Measurements from ENCODE around the gene RUBCNL.
"Not testable (repeated sequence)": the region's sequence is repeated elsewhere in the genome, so short reads cannot be mapped to it uniquely, and the experiment has no call there.

The RUBCNL gene

DNA sequence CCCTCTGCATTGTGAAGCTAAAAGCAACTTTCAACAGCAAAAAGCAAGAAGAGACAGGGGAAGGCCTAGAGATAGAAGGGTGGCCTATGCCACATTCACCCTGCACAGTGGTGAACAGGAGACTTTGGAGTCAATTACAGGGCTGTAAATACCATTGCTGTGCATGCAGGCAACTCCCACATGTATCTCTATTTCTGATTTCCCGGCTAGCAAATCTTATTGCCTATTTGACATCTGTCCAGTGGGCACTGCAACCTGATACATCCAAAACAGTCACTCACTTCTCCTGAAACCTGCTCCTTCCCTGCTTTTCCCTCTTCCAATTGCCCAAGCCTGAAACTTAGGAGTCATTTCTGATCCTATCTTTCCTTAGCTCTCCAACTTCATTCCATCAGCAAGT, 13.4 kb downstream of the RUBCNL start:
- no peak for DNase-seq

DNA sequence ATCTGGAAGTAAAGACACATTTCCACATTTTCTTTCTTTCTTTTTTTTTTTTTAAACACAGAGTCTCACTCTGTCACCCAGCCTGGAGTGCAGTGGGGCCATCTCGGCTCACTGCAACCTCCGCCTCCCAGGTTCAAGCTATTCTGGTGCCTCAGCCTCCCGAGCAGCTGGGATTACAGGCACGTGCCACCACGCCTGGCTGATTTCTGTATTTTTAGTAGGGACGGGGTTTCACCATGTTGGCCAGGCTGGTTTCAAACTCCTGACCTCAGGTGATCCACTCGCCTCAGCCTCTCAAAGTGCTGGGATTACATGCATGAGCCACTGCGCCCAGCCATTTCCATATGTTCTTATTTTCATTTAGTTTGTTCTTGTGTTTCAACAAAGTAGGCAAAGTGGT, 14.1 kb downstream of the RUBCNL start:
- not testable (repeated sequence) for DNase-seq

DNA sequence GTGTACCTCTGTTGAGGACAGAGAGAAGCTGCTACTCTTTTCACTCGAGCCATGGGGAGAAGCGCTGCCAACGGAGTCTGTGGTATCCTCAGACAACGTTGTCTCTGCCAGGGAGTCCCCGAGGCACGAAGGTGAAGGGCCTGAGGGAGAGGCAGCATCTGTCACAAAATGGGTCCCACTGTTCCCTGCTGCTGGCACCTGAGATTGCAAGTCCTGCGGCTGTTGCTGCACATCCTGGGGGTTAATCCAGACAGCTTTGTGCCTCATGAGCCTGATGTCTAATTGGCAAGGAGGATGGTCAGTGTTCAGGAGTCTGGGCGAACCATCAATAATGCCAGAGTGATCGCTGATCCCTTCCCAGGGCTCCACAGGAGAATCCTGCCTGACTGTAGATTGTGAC, 15.0 kb downstream of the RUBCNL start:
- no peak for DNase-seq

DNA sequence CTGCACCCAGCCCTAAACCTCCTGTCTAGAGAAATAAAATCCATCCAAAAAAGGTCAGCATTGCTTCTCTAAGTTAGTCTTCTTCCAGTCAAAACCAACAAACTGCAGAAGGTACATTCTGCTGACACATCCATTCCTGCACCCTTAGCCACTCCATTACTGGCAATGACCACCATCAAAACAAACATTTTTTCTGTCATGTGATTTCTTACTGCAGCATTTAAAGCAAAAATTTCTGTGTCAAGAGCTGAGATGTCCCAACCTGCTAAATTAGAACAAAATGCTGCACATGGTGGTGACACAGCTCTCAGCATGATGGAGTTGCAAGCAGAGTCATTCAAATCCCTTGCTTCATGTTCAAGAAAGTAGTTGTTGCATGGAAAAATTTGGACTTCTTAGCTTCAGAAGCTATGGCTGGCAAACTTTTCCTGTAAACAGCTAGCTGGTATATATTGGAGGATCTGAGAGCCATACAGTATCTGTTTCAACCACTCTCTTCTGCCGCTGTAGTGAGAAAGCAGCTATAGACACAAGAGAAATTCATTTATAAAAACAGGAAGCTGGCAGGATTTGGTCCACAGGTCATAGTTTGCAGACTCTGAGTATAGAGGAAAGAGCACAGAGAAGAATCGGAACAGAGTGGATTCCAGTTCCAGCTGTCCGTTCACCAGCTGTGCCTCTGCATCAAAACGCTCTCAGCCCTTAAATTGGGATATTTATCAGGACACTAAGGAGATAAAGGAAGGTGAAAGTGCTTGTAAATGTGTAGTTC, 17.4 kb downstream of the RUBCNL start:
- no peak for DNase-seq

DNA sequence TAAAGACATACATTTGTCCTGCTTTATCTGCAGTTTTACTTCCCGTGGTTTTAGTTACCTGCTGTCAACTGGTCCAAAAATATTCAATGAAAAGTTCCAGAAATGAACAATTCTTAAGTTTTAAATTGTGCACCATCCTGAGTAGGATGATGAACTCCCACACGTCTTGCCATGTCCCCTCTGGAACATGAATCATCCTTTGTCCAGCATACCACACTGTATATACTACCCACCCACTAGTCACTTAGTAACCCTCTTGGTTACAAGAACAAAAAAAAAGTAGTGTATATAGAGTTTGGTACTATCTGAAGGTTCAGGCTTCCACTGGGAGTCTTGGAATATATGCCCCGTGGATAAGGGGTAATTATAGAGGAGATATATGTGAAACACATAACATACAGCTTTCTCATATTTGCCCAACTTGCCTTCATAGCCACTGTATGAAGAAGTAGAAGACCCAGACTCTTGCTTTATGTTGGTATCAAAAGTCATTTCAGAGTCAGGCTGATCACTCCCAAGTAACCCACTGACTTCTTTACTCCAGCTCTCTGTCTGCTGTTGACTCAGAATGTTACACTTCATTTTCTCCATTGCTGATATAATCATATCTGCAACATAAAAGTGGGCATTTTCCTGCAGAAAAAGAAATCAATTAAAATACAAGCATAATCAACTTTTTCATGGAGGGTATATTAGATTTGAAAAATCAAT, 19.3 kb downstream of the RUBCNL start:
- DNase-seq, result no peak

DNA sequence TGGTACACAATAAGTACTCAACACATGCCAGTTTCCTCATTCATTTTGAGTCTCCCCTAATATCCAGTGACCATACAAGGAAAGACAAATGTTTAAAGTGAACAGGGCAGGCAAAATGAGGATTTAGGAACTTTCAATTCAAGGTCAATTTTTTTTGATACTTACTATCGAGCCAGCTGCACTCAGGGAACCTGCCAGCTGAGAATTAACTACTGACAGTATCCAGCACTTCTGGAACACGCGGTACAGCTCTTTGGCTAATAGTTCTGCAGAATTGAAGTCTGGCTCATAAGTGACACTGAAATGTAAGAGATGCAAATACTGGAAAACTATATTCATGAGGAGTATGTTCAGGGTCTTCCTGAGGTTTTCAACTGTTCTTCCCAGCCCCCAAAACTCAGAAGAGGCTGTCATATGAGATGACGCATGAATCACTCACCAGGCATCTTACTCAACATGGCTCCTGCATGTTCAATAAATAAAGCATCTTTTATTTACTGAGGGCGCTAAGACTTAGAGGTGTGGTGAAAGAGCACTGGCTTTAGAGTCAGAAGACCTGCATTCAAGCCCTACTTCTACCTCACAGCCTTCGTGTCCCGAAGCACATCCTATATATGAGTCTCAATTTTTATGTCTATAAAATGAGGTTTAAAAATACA, 25.6 kb downstream of the RUBCNL start:
- no peak for DNase-seq

DNA sequence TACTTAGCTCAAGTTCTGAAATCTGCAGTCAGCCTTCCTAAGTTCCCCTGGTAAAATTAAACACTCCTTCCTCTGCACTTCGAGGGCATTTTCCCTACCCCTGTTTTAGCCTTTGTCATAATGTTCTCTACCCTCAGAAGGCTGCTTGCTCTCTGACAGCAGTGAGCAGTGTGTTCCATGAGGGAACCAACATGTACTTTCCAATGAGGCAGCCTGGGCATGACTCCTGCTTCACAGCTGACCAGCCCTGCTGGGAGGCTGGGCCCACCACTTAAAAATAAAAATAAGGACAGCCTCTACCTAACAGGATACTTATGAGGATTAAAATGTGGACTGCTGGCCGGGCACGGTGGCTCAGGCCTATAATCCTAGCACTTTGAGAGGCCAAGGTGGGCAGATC, 26.4 kb downstream of the RUBCNL start:
- no peak for DNase-seq

DNA sequence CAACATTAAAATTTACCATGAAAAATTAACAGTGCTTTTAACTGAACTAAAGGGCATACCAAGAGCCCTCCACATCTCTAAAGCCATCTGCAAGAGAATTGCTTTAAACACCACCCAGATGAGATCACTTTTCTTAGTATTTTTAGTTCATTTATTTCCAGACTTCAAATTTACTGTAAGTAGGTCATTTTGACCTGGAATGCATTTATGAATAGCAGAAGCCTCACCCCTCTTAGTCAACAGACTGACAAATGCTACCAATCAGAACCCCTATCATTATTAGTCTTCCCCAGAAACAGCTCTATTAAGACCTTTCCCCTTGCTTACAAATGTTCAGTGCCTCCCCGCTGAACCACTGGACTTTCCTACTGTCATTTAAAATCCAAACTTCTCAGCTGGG, 27.3 kb downstream of the RUBCNL start:
- no peak for DNase-seq

DNA sequence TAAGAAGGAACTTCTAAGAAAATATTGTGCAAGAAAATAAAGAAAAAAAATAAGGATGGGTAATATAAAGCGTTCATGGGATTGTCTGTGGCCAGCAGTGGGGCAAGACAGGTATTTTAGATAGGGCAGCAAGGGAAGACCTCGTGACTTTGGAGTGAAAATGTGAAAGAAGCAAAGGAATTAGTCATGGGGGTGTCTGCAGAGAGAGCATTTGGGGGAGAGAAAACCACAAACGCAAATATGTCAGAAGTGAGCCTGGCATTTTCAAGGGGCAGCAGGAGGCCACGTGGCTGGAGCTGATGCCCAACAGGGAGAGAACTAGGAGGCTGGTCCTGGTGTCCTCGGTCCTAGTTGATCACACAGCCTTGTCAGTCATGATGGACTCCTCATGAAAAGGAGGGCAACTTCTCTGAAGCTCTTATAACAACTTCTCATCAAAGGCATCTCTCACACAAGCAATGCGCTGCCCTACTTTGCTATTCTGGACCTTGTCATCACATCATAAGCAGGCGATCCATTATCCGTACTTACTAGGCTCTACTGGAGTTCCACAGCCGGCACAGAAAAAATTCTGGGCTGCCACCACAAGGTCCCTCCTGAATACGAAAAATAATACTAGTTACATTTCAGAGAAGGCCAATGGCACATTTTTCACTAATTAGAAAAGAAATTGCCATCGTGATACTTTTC, 31.0 kb downstream of the RUBCNL start:
- DNase-seq, result no peak

DNA sequence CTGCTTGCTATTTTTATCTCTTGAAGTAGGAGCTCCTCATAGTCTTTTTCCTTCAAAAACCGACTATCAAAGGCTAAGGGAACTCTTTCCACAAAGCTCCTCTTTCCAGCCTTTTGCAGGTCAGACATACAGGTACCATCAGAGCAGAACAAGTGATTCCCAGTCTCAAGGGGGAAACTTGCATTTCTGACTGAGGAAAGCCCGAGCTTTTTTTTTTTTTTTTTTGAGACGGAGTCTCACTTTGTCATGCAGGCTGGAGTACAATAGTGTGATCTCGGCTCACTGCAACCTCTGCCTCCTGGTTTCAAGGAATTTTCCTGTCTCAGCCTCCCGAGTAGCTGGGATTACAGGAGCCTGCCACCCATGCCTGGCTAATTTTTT, 32.0 kb downstream of the RUBCNL start:
- DNase-seq, result no peak

DNA sequence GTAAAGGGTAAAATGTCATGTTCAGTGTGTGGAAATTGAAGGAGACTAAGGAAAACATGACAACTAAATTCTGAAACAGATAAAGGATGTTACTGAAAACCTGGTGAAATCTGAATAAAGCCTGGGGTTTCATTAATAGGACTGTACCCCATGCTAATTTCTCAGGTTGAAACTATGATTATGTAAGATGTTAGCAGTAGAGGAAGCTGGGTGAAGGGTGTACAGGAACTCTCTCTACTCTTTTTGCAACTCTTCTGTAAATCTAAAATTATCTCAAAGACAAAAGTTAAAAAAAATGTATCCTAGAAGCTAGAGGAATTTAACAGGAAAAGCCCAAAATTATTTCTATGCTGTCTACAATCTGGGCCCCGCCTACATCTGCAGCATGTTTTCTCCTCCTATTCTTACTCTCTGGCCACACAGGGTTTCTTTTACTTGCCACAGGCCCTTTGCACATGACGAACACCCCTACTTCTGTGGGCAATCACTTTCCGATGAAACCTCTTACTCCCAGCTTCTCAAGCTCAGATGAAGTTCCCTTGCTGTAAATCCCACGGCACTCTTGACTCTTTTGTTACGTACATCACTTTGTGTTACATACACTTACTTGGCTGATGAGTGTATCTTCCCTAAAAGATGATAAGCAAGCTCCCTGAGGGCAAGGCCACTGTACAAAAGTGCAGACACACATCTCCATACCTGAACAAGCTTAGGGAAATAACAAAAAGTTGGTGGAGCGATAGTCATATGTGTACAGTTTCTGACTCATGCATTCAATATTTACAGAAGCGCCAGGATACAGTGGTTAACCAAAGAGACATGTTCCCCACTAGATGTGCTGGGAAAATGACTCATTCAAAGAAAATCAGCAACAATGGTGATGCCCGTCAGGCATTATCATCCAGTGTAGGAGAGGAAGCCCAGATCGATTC, 32.6 kb downstream of the RUBCNL start:
- no peak for DNase-seq

DNA sequence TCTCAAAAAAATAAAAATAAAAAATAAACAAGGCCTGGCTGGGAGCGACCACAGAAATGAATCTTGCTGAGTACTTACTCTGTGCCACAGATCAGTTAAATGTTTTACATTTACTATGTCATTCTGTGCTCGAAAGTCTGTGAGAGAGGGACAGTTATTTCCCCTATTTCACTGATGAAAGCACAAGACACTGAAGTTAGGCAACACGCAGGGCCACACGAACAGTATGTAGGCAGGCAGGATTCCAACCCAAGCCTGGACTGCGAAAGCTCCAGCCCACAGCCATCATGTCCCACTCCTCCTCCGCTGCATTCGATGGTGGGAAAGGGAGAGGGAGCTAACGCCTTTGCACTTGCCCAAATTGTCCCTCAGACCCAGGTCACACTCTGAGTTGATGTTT, 34.2 kb downstream of the RUBCNL start:
- no peak for DNase-seq

DNA sequence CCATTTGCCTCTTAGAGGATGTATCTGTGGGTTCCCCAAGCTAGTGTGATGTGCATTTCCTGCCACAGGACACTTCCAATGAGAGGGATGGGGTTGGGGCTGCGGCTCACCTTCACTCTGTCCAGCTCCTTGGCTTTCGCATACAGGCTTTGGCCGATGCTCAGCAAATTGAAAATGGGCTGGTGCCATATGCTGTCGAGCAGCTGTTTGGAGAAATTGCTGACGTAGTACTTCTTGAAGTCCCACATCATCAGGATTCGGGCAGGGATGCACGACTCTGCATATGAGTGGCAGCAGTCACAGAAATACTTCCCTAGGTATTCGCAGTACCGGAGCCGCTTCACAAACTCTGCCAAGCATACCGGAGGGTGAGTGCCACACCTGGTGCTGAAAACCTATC, 37.0 kb downstream of the RUBCNL start:
- DNase-seq, result no peak

DNA sequence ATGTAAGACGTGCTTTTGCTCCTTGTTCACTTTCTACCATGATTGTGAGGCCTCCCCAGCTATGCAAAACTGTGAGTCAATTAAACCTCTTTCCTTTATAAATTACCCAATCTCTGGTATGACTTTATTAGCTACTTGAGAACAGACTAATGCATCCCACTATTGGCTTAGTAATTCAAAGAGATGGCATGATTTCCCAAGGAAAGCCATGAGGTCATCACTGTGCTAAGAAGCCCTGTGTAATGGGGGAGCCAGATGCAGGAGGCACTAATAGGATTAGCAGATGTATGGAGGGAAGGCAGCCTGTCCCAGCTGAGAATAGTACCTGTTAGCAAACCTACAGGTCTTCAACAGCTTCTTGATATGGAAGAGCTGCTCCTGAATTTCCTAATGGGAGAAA, 38.1 kb downstream of the RUBCNL start:
- DNase-seq, result no peak

DNA sequence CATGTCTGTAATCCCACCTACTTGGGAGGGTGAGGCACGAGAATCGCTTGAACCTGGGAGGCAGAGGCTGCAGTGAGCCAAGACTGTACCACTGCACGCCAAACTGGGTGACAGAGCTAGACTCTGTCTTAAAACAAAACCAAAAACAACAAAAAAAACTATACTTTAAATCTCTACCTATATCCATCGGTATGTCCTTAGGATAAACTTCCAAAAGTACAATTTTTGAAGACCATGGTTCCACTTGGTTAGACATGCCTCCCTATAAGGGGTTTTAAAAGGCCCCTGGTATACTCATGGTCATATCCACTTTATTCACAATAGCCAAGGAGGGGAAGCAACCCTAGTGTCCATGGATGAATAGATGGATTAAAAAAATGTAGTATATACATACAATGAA, 39.8 kb downstream of the RUBCNL start:
- DNase-seq, result no peak

DNA sequence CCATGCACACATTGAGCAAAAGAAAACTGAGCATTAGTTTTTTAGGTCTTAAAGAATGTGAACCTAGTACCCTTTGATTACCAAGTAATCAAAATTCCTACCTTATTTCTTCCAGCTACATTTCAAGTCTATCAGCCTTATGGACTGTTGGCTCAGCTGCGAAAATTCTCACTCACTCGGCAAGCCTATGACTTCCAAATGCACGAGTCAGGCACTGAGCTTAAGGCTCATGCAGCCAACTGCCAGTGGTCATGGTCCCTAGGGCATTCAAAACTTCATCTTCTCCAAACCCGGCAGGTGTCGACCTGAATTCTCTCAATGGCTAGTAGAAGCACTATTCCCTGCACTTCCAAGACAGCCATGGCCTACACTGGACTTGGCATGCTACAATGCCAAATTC, 41.2 kb downstream of the RUBCNL start:
- DNase-seq, result no peak

DNA sequence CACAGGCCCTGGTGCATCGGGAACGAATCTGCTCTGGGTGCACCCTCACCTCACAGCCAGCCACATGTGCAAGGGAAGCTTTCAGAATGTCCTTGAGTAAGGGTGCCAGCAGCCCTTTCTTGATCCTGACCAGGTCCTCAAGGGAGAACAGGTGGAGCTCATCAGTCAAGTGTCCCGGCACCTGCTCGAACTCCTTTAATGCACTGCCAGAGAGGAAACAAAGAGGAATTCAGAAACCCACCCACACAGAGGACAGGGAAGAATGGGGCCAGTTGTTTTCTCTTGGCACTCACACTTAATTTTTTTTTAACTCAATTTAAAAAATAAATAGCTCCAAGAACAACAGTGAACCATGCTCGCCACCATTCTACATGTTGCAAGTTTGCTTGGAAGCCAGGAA, 41.7 kb downstream of the RUBCNL start:
- DNase-seq, result no peak

DNA sequence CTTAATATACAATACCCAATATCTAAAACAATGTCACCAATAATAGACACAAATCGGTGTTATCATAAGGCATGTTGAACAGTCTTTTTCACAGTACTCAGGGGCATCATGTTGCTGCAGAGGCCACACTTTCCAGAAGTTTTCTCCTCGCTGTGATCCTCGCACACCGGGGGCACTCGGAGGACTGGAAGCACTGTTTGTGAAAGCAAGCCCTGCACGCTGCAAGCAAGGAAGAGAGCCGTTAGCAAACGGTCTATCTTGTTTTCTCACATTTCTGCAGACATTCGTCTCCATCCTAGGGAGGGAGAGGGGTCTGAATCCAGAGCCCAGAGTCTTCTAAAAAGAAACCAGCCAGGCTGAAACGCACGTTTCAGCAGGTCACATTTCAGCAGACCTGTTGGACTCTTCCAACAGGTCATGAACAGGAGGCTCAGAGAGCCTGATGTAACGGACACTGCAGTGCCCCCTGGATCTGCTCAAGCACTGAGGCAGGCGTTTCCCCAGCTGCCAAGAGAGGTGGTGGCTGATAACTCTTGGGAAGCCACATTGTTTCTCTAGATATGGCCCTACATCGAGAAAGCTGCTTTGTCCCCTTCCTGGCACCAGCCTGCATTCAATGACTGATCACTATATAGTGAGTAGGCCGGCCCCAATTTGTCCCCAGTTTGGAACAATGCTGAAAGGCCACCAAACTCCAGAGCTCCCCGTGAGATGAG, 43.6 kb downstream of the RUBCNL start:
- DNase-seq, result no peak

DNA sequence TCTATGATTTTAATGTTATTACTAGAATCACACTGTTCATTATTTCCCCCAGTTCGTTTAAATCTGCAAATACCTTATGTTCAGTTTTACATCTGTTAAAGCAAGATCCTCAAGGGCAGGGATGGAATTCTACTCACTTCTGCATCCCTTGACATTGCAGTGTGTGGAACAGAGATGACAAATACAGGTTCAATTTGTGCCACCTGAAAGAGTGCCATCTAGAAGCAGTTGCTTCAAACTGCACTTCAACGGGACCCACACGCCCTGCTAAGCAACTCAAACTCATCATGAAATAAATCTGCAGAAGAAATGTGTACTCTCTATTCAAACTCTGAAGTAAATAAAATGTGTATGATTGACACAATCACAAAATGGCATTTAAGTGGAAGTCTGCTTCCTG, 44.5 kb downstream of the RUBCNL start:
- no peak for DNase-seq

DNA sequence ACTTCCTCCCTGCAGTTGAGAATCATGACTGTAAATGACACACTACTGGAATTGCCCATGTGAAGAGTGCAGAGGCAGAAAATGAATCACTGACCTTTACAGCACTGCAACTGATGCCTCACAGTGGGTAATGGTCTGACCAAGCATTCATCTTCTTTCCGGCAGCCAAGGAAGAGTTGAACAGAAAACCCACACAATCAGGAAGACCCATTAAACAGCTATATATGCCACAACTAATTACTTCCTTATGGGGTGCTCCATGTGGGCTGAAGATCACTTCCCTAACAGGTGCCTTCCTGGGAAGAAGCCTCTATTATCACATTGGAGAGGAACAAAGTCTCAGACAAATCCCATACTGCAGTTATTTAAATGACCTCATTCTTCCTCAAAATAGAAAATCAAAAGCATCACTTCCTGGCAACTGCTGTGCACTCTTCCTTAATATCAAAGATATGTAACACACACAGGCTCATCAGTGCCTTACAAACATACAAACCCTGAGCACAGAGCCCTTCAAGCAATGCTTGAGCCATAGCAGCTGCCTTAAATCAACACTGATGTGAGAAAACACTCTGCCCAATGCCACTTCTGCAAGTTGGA, 45.8 kb downstream of the RUBCNL start:
- no peak for DNase-seq

DNA sequence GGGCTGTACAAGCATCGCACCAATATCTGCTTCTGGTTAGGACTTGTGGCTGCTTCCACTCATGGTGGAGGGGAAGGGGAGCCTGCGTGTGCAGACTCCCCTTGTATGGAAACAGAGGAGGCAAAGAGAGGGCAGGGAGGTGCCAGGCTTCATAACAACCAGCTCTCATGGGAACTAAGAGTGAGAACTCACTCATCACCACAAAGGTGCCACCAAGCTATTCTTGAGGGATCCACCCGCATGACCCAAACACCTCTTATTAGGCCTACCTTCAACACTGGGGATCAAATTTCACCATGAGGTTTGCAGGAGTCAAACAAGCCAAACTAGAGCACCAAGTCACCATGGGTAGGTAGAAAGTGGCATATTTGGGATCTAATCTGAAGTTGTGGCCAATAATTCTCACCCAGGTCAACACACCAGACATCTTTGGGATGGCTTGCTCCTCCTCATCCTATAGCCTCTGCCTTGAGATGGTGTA, 46.4 kb downstream of the RUBCNL start:
- no peak for DNase-seq

Data from right forelimb (tissue), 1 donor.